ENCODE data around the gene CCDC192.
"Not testable (repeated sequence)": the region's sequence is repeated elsewhere in the genome, so short reads cannot be mapped to it uniquely, and the experiment has no call there.

Gene CCDC192

GRCh38 chr5:127699416-127699815 lies 3.8 kb upstream of the CCDC192 start:
- no peak for DNase-seq (ENCODE audit: low spot score)

GRCh38 chr5:127700237-127700766 lies 2.9 kb upstream of the CCDC192 start:
- DNase-seq (ENCODE audit: low spot score) = no peak

GRCh38 chr5:127702434-127702833 lies 757 bp upstream of the CCDC192 start:
- DNase-seq (ENCODE audit: low spot score) = no peak

GRCh38 chr5:127705120-127705892 lies 2.1 kb downstream of the CCDC192 start:
- no peak for DNase-seq (ENCODE audit: low spot score)

GRCh38 chr5:127706691-127707090 lies 3.5 kb downstream of the CCDC192 start:
- no peak for DNase-seq (ENCODE audit: low spot score)

GRCh38 chr5:127707209-127707608 lies 4.0 kb downstream of the CCDC192 start:
- DNase-seq (ENCODE audit: low spot score) = no peak

GRCh38 chr5:127713083-127713482 lies 9.9 kb downstream of the CCDC192 start:
- DNase-seq (ENCODE audit: low spot score) = not testable (repeated sequence)

GRCh38 chr5:127718181-127718580 lies 15.0 kb downstream of the CCDC192 start:
- DNase-seq (ENCODE audit: low spot score) = no peak

- no peak for DNase-seq (ENCODE audit: low spot score)
Observed at GRCh38 chr5:127723571-127723970, 20.4 kb downstream of the CCDC192 start.

- DNase-seq (ENCODE audit: low spot score) = no peak
Observed at GRCh38 chr5:127725673-127726072, 22.5 kb downstream of the CCDC192 start.

- no peak for DNase-seq (ENCODE audit: low spot score)
Observed at GRCh38 chr5:127732963-127733362, 29.8 kb downstream of the CCDC192 start.

GRCh38 chr5:127739348-127739747 lies 36.2 kb downstream of the CCDC192 start:
- not testable (repeated sequence) for DNase-seq (ENCODE audit: low spot score)

- DNase-seq (ENCODE audit: low spot score) = no peak
Observed at GRCh38 chr5:127739807-127740384, 36.7 kb downstream of the CCDC192 start.

GRCh38 chr5:127741412-127741811 lies 38.2 kb downstream of the CCDC192 start:
- no peak for DNase-seq (ENCODE audit: low spot score)

GRCh38 chr5:127744241-127744640 lies 41.0 kb downstream of the CCDC192 start:
- DNase-seq (ENCODE audit: low spot score) = no peak

- DNase-seq (ENCODE audit: low spot score) = peak; percentile 10
Observed at GRCh38 chr5:127746756-127747155, 43.6 kb downstream of the CCDC192 start.

- DNase-seq (ENCODE audit: low spot score) = not testable (repeated sequence)
Observed at GRCh38 chr5:127752503-127753265, 49.5 kb downstream of the CCDC192 start.

GRCh38 chr5:127754259-127754658 lies 51.1 kb downstream of the CCDC192 start:
- DNase-seq (ENCODE audit: low spot score) = peak; percentile 6

- DNase-seq (ENCODE audit: low spot score) = no peak
Observed at GRCh38 chr5:127754706-127755105, 51.5 kb downstream of the CCDC192 start.

- DNase-seq (ENCODE audit: low spot score) = peak; percentile 76
Observed at GRCh38 chr5:127757576-127757975, 54.4 kb downstream of the CCDC192 start.

- DNase-seq (ENCODE audit: low spot score) = no peak
Observed at GRCh38 chr5:127758766-127759283, 55.6 kb downstream of the CCDC192 start.

GRCh38 chr5:127761869-127762268 lies 58.7 kb downstream of the CCDC192 start:
- no peak for DNase-seq (ENCODE audit: low spot score)

Measured in cerebellar cortex (tissue), 1 donor.